Measurements from ENCODE around the gene CLSTN3. TPM values are rescaled to one million over a fixed set of nuclear protein-coding genes. Genes with fewer than 3 reads are reported as not detected.
A peak's percentile ranks its signal among the peaks of the same experiment; 100 is the strongest.

The CLSTN3 gene
- total and polyA plus RNA-seq, 9 donors = 28.9 to 142 (median 59.2) TPM

DNA sequence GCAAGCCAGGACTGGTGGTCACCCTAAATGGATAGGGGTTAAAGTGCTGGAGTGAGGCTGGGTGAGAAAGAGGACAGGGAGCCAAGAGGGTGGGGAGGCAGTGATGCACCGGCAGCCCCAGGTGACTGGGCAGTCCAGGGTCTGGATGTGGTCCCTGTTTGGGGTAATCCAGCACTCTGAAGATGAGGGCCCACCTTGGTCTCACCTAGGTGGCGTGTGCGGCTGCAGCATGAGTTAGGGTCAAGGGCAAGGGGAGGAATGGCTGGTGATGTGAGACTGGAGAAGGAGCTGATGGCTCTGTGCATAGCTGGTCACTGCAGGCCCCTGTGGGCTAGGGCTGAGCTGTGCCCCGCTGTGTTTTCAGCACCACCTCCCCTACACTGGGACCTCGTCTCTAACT is 19.5 kb upstream of the CLSTN3 start:
- no peak overlapping the region for H3K27ac ChIP-seq
- H3K9me3 ChIP-seq = no peaks in the 10 kb centered on the region
- no peaks in the 10 kb centered on the region for H3K27me3 ChIP-seq
- intact Hi-C loops (cut with DNase I) = loop anchor here (2.0 to 5.0 kb wide), 4 partner anchors 50 to 188 kb away; partner anchors contain the start of genes C1S (in 1 of the 4) and LPCAT3 (in 1 of the 4)
- 80 to 86% (median 86%) methylated on average over 5 of the region's 5 CpGs for WGBS, 3 donors
- no peaks in the 10 kb centered on the region for H3K36me3 ChIP-seq
- TF ChIP-seq, protein P1, sequence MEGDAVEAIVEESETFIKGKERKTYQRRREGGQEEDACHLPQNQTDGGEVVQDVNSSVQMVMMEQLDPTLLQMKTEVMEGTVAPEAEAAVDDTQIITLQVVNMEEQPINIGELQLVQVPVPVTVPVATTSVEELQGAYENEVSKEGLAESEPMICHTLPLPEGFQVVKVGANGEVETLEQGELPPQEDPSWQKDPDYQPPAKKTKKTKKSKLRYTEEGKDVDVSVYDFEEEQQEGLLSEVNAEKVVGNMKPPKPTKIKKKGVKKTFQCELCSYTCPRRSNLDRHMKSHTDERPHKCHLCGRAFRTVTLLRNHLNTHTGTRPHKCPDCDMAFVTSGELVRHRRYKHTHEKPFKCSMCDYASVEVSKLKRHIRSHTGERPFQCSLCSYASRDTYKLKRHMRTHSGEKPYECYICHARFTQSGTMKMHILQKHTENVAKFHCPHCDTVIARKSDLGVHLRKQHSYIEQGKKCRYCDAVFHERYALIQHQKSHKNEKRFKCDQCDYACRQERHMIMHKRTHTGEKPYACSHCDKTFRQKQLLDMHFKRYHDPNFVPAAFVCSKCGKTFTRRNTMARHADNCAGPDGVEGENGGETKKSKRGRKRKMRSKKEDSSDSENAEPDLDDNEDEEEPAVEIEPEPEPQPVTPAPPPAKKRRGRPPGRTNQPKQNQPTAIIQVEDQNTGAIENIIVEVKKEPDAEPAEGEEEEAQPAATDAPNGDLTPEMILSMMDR (IDR thresholded peaks at IDR 0.05) = no peak
- TF ChIP-seq EP300 (IDR thresholded peaks at IDR 0.05) (no peak), POLR2A (IDR thresholded peaks at IDR 0.05) (no peak)
- no peak for DNase-seq
- peaks cover 5% of the 10 kb centered on the region for H3K4me1 ChIP-seq (ENCODE audit: insufficient read depth)
- H3K4me3 ChIP-seq = no peak overlapping the region

DNA sequence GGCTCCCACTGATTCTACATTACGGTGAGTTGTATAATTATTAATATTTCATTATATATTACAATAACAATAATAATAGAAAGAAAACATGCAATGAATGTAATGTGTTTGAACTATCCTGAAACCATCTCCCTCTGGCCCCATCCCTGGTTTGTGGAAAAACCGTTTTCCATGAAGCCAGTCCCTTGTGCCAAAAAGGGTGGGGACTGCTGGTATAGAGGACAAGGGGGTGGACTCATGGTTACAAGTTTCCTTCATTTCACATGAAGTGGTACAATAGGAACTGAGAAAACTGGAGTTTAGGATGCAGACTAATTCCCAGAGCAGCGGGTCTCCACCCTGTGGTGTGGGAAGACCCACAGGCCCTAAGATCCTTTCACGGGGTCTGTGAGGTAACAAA is 18.1 kb upstream of the CLSTN3 start:
- 67 to 78% (median 75%) methylated on average over 4 of the region's 4 CpGs for WGBS, 3 donors

DNA sequence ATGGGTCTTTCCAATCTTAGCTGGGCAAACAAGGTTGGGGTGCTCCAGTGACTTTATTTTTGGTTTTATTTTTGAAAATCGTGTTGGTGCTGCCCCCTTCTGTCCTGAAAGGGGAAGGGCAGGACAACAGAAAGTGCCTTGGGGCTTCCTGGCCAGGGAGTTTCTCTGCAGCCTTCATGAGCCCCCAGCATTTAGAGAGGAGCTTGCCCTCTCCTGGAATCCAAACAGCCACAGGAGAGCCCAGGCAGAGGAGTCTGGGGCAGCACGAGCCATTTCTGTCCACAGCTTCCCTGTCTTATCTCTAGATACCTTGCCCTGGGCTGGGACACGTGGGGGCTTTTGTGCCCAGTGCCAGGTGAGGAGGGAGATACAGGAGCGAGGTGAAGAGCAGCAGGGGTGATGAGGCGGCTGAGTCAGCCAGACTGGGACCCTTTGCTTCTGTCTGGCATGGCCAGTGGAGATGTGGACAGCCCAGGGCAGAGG is 16.7 kb upstream of the CLSTN3 start:
- TF ChIP-seq, protein P1 (IDR thresholded peaks at IDR 0.05) = peak; percentile 72 to 85 (median 81)
- no peak for TF ChIP-seq EP300 (IDR thresholded peaks at IDR 0.05)
- DNase-seq = peak in 2 of 5 donors; percentile 32 to 62
- Histone ChIP-seq H3K4me1 (ENCODE audit: insufficient read depth) (peaks cover 2% of the 10 kb centered on the region), H3K27ac (peak overlapping the region; percentile 53 to 59), H3K4me3 (no peak overlapping the region), H3K27me3 (no peaks in the 10 kb centered on the region), H3K9me3 (no peaks in the 10 kb centered on the region), H3K36me3 (no peaks in the 10 kb centered on the region)
- intact Hi-C loops (cut with DNase I) = loop anchor here (5.0 kb wide), 3 partner anchors 96 to 191 kb away; partner anchors contain the start of gene LPCAT3 (in 1 of the 4)
- 23 to 47% (median 27%) methylated on average over 5 of the region's 5 CpGs for WGBS, 3 donors

More for the DNA sequence above, 18.1 kb upstream of the CLSTN3 start:
- Histone ChIP-seq H3K9me3 (no peaks in the 10 kb centered on the region), H3K27ac (peak overlapping the region; percentile 53 to 59), H3K4me1 (ENCODE audit: insufficient read depth) (peaks cover 3% of the 10 kb centered on the region), H3K4me3 (no peak overlapping the region), H3K27me3 (no peaks in the 10 kb centered on the region), H3K36me3 (no peaks in the 10 kb centered on the region)
- TF ChIP-seq, protein P1 (IDR thresholded peaks at IDR 0.05) = no peak
- no peak for TF ChIP-seq EP300 (IDR thresholded peaks at IDR 0.05)
- no peak for TF ChIP-seq POLR2A (IDR thresholded peaks at IDR 0.05)
- intact Hi-C loops (cut with DNase I) = loop anchor here (5.0 kb wide), 3 partner anchors 95 to 190 kb away; partner anchors contain the start of gene LPCAT3 (in 1 of the 4)
- no peak for DNase-seq

DNA sequence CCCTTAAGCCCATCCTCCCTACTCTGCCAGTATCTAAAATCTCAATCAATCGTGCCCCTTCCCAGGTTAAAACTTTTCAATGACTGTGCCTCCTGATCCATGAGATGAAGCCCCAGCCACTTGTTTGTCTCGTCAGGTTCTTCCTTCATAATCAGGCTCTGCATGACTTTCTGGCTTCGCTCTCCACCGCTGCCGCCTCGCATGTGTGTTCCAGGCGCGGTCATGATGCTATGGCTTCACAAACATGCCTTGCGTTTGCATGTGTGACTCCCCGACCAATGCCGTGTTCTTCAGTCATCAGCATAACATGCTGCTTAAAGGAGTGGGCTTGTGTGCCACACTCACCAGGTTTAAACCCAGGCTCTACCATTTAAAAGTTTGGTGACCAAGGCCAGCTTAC is 16.2 kb upstream of the CLSTN3 start:
- intact Hi-C loops (cut with DNase I) = loop anchor here (5.0 kb wide), 3 partner anchors 97 to 192 kb away; partner anchors contain the start of gene LPCAT3 (in 1 of the 4)
- TF ChIP-seq EP300 (IDR thresholded peaks at IDR 0.05) = no peak

DNA sequence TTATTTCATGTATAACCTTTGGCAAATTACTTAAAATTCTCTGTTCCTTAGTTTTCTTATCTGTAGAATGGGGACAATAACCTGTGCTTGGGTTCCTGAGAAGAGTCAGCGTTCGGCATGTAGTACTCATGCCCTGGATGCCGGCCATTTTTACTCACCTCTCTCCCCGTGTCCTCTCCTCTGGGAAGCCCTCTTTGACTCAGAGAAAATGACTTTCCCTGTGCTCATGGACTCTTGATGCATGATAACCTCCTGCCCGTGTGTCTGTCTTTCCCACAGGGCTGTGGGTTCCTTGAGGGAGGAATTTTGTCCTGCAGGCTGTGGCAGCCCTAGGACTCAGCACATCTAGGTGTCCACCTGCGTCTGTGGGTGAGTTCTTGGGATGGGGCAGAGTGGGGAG is 15.3 kb upstream of the CLSTN3 start:
- Histone ChIP-seq H3K4me3 (no peak overlapping the region), H3K36me3 (no peaks in the 10 kb centered on the region), H3K27me3 (no peaks in the 10 kb centered on the region), H3K27ac (no peak overlapping the region), H3K9me3 (no peaks in the 10 kb centered on the region), H3K4me1 (ENCODE audit: insufficient read depth) (no peaks in the 10 kb centered on the region)
- 84 to 87% (median 86%) methylated on average over 6 of the region's 6 CpGs for WGBS, 3 donors
- no peak for TF ChIP-seq POLR2A (IDR thresholded peaks at IDR 0.05)
- TF ChIP-seq, protein P1 (IDR thresholded peaks at IDR 0.05) = no peak
- no peak for TF ChIP-seq EP300 (IDR thresholded peaks at IDR 0.05)
- intact Hi-C loops (cut with DNase I) = loop anchor here (5.0 kb wide), 3 partner anchors 98 to 193 kb away; partner anchors contain the start of gene LPCAT3 (in 1 of the 4)
- DNase-seq = peak in 1 of 5 donors; percentile 8

More for the DNA sequence above, 16.2 kb upstream of the CLSTN3 start:
- peaks cover 2% of the 10 kb centered on the region for H3K4me1 ChIP-seq (ENCODE audit: insufficient read depth)
- 82 to 87% (median 83%) methylated on average over 11 of the region's 11 CpGs for WGBS, 3 donors
- H3K27ac ChIP-seq = peak overlapping the region in 1 of 2 donors; percentile 59
- no peaks in the 10 kb centered on the region for H3K36me3 ChIP-seq
- no peak for DNase-seq
- H3K9me3 ChIP-seq = no peaks in the 10 kb centered on the region
- no peaks in the 10 kb centered on the region for H3K27me3 ChIP-seq
- no peak overlapping the region for H3K4me3 ChIP-seq

Data from ovary (tissue), 9 donors.